Measurements from ENCODE around the gene ZNF382.

DNA sequence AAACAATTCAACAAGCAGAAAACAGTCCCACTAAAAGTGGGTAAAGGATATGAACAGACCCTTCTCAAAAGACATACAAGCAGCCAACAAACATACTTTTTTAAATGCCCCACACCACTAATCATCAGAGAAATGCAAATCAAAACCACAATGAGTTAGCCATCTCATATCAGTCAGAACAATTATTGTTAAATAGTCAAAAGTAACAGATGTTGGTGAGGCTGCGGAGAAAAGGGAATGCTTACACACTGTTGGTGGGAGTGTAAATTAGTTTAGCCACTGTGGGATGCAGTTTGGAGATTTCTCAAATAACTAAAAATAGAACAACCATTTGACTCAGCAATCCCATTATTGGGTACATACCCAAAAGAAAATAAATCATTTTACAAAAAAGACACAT is 40.7 kb upstream of the ZNF382 start:
- no peak for TF ChIP-seq POLR2A (IDR thresholded peaks at IDR 0.05; ENCODE audit: low read length)
- TF ChIP-seq GATA1 (IDR thresholded peaks at IDR 0.05; ENCODE audit: low read depth, low read length): no peak
